GM12874 (cell line): ENCODE results near the gene BMPR1A.

Experiments used
- CTCF ChIP-seq: IDR thresholded peaks from 2 replicates; pipeline ENCODE4 v1.5.1; 2011; ENCODE audit warnings: low read depth, mild to moderate bottlenecking, control low read depth, low read length, moderate library complexity; ENCODE audit not compliant: insufficient read depth

BMPR1A gene

GRCh38 chr10:86756511-86757112 is at the start of gene BMPR1A:
TSS of gene BMPR1A (plus strand) at chr10:86756619. CDS start at chr10:86876019, 119,400 bp downstream.
- no peak for TF ChIP-seq CTCF

GRCh38 chr10:86706977-86707376 is 49.4 kb upstream of the BMPR1A start:
- TF ChIP-seq CTCF, result no peak

GRCh38 chr10:86707505-86707904 is 48.9 kb upstream of the BMPR1A start:
- no peak for TF ChIP-seq CTCF

- TF ChIP-seq CTCF, result no peak
These were observed 48.2 kb upstream of the BMPR1A start for GRCh38 chr10:86708068-86708782.

GRCh38 chr10:86708783-86709380 is 47.5 kb upstream of the BMPR1A start:
- no peak for TF ChIP-seq CTCF

GRCh38 chr10:86709396-86710185 is 46.8 kb upstream of the BMPR1A start:
- TF ChIP-seq CTCF, result no peak

DNA sequence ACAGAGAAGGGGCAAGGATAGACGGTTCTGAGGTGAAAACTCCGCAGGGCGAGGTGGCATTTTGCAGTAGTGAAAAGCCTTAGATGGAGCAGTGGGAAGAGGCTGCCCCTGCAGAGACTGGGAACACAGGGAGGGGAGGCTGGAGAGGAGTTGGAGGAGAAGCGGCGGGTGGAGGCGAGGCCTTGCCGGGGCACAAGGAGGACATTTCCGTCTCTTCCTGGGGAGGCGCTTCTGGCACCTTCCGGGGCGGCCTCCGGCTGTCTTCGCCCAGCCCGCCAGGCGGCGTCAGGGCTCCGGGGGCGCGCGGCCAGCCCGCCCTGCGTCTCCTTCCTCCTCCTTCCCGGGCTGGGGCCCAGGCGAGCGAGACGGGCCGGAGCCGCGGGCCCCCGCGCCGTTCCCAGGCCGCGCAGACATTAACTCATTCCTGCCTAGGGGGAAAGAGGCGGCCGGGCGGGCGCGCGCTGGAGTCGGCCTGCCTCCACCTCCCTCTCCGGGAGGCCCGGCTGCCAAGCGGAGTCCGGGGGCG is 45.4 kb upstream of the BMPR1A start:
- TF ChIP-seq CTCF, result peak; percentile 94
